Skeletal muscle tissue (tissue), 4 donors: ENCODE results near the gene RMDN2. TPM values are rescaled to one million over a fixed set of nuclear protein-coding genes. Genes with fewer than 3 reads are reported as not detected.

ENCODE experiments used
- H3K27ac ChIP-seq: one replicate; pipeline ENCODE4 v1.7.0; 2013; ENCODE audit warnings: mild to moderate bottlenecking, low read depth, low read length, inconsistent platforms
- H3K27me3 ChIP-seq, 3 donors: one replicate each; pipeline ENCODE4 v1.7.0; 2013; ENCODE audit warnings: low read length in 3 of 3; ENCODE audit not compliant: control insufficient read depth in 3 of 3, insufficient read depth in 3 of 3
- H3K36me3 ChIP-seq, 3 donors: one replicate each; pipeline ENCODE4 v1.7.0; 2013; ENCODE audit warnings: low read length in 3 of 3; ENCODE audit not compliant: control insufficient read depth in 3 of 3, insufficient read depth in 3 of 3
- H3K4me1 ChIP-seq, 3 donors: one replicate each; pipeline ENCODE4 v1.7.0; 2013; ENCODE audit warnings: low read length in 3 of 3, mild to moderate bottlenecking in 3 of 3; ENCODE audit not compliant: control insufficient read depth in 3 of 3, insufficient read depth in 3 of 3
- H3K4me3 ChIP-seq, 3 donors: one replicate each; pipeline ENCODE4 v1.7.0; 2013; ENCODE audit warnings: low read length in 3 of 3
- H3K9ac ChIP-seq, 3 donors: one replicate each; pipeline ENCODE4 v1.7.0; 2013; ENCODE audit warnings: low read length in 3 of 3, mild to moderate bottlenecking in 3 of 3, moderate library complexity in 2 of 3, low read depth in 1 of 3
- H3K9me3 ChIP-seq, 3 donors: one replicate each; pipeline ENCODE4 v1.7.0; 2013; ENCODE audit warnings: low read length in 3 of 3; ENCODE audit not compliant: control insufficient read depth in 3 of 3
- total RNA-seq: library from RNA; depleted of rRNA; stranded (reverse); fragments of >200 nt; gene quantifications from one replicate; pipeline ENCODE4 v1.2.3, GENCODE V29; 2014
- donor health status: Osteomylitis.

The RMDN2 gene
- total RNA-seq, 1 donor from 2014 or later = 12.0 TPM

DNA sequence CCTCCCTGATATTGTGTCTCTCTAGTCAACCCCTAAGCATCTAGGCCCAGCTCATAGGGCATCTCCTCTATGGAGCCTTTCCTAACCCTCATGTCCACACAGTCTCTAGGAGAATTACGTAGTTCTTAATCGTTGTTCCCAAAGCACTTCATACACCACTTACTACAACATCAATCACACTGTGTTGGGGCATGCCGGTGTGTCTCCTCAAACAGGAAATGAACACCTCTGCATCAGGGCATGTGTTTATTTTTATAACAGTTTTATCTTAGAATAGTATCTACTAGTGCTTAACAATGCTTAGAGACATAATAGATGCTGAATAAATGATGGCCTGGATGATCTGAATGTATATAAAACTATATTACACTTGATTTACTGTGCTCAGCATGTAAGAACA is 131.1 kb downstream of the RMDN2 start:
- H3K9ac ChIP-seq = no peak overlapping the region
- H3K9me3 ChIP-seq = no peaks in the 10 kb centered on the region
- no peak overlapping the region for H3K4me3 ChIP-seq
- no peaks in the 10 kb centered on the region for H3K27me3 ChIP-seq
- H3K36me3 ChIP-seq = no peaks in the 10 kb centered on the region
- H3K4me1 ChIP-seq = no peaks in the 10 kb centered on the region
- no peak overlapping the region for H3K27ac ChIP-seq

DNA sequence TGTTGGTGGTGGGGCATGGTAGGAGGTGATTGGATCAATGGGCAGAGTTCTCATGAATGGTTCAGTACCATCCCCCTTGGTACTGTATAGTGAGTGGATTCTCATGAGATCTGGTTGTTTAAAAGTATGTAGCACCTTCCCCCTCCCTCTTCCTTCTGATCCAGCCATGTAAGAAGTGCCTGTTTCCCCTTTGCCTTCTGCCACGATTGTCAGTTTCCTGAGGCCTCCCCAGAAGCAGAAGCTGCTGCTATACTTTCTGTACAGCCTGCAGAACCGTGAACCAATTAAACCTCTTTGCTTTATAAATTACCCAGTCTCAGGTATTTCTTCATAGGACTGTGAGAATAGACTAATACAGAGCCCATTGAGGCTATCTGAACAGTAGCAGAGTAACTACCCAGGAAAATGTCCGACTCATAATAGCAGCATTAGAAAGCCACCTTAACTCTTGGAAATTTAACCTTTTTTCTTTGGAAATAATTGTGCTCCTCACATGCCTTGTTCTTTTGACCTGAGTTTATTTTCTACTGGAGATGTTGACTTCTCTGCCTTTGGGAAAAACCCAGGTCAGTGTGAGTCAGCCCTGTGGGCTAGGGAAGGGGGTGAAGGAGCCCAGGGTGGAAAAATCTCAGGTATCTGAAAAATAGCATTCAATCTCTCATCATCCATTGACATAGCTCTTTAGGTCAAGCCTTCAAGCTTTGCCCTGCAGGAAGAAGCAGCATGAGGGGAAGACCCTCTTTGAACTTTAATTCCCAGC is 132.7 kb downstream of the RMDN2 start:
- H3K27ac ChIP-seq = no peak overlapping the region
- no peaks in the 10 kb centered on the region for H3K4me1 ChIP-seq
- no peaks in the 10 kb centered on the region for H3K9me3 ChIP-seq
- no peaks in the 10 kb centered on the region for H3K27me3 ChIP-seq
- H3K36me3 ChIP-seq = no peaks in the 10 kb centered on the region
- no peak overlapping the region for H3K9ac ChIP-seq
- H3K4me3 ChIP-seq = no peak overlapping the region

GRCh38 chr2:38060236-38061018 is 135.3 kb downstream of the RMDN2 start:
- Histone ChIP-seq H3K27ac (no peak overlapping the region), H3K9me3 (no peaks in the 10 kb centered on the region), H3K9ac (no peak overlapping the region), H3K27me3 (no peaks in the 10 kb centered on the region), H3K4me3 (no peak overlapping the region), H3K4me1 (no peaks in the 10 kb centered on the region), H3K36me3 (peaks cover 0 to under 1% (median 0%) of the 10 kb centered on the region in 3 donors)

GRCh38 chr2:38064801-38065501 is 139.9 kb downstream of the RMDN2 start:
- Histone ChIP-seq H3K36me3 (peaks cover 0 to 3% (median 0%) of the 10 kb centered on the region in 3 donors), H3K27ac (no peak overlapping the region), H3K9ac (no peak overlapping the region), H3K4me3 (no peak overlapping the region), H3K27me3 (no peaks in the 10 kb centered on the region), H3K9me3 (no peaks in the 10 kb centered on the region), H3K4me1 (peaks cover 0 to 2% (median 0%) of the 10 kb centered on the region in 3 donors)

DNA sequence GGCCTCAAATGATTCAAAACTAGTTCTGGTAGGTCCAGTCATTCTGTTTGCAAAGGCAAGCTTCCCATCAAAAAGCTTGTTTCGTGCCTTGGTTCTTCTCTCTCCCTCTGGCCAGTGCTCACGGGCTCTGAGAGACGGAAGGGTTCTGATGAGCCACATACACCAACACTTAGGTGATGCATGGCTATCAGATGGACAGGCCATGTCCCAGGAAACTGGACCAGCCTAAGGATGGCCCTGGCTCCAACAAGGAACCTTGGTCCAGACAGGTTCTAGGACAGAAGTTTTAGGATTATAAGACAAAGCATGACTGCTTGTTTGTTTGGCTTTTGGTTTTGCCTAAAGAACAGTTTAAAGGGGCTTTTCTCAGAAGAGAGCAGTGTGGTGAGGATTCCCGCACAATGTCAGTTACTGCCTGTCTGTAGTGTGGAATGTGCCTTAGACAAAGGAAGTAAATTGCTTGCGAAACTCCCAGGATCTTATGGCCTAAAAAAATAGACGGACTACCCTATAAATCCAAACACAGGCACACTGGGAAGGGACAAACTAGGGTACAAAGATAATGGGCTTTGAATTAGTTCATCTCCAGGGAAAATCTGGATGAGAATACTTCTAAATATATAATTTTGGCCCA is 140.5 kb downstream of the RMDN2 start:
- peaks cover 0 to 2% (median 0%) of the 10 kb centered on the region in 3 donors for H3K4me1 ChIP-seq
- no peak overlapping the region for H3K4me3 ChIP-seq
- H3K27me3 ChIP-seq = no peaks in the 10 kb centered on the region
- H3K9ac ChIP-seq = no peak overlapping the region
- H3K36me3 ChIP-seq = peaks cover 0 to 3% (median 0%) of the 10 kb centered on the region in 3 donors
- H3K9me3 ChIP-seq = no peaks in the 10 kb centered on the region
- H3K27ac ChIP-seq = no peak overlapping the region

DNA sequence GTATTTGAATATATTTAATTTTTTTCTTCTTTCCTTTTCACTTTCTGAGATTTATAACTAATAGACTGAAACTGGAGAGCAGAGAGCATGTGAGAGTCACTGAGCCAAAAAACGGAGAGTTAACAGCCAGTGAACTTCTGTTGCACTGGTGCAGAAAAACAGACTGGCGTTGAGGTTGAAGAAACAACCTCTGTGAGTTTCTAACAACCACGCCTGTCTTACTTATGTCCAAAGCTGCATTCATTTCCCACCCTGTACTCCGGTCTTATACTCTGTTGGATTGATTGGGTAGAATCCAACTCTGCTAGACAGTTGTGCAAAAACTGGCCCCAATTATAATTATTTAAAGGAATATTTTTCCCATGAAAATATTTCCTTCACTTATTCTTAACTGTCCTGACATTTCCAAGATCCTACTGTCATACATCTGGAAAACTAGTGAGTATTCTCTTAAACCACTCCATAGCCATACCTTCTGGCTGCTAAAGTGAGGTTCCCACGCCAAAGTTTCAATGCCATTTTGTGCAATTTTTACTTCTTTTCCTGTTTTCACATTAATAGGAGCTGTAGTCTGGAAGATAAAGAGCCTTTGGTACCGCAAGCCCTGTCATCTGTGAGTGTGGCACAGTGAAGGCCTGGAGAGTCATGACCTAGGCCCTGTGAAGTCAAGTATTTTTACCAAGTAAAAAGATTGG is 141.5 kb downstream of the RMDN2 start:
- Histone ChIP-seq H3K4me1 (peaks cover 0 to 2% (median 0%) of the 10 kb centered on the region in 3 donors), H3K27ac (no peak overlapping the region), H3K4me3 (no peak overlapping the region), H3K27me3 (no peaks in the 10 kb centered on the region), H3K9ac (no peak overlapping the region), H3K9me3 (no peaks in the 10 kb centered on the region), H3K36me3 (peaks cover 0 to 3% (median 0%) of the 10 kb centered on the region in 3 donors)

Other genes starting within 250 kb of the RMDN2 start
- 4.7 TPM for gene CYP1B1, start 150.9 kb downstream of the RMDN2 start, total RNA-seq